H1 (cell line): ENCODE results near the gene NKX6-1. TPM values are rescaled to one million over a fixed set of nuclear protein-coding genes. Genes with fewer than 3 reads are reported as not detected.
A peak's percentile ranks its signal among the peaks of the same experiment; 100 is the strongest.

Source experiments
- CTCF ChIA-PET: fragments of 300-600 bp; sonication (Branson Sonifier 250); formaldehyde crosslinking; loops from one replicate; lab custom pipeline; 2021; ENCODE audit not compliant: partially characterized antibody; lab: Charles Lee
- POLR2A ChIA-PET: fragments of 300-600 bp; sonication (Branson Sonifier 250); formaldehyde crosslinking; loops from one replicate; lab custom pipeline; 2021; ENCODE audit warnings: inconsistent platforms; ENCODE audit not compliant: partially characterized antibody; lab: Charles Lee
- DNase-seq, 2 experiments: peaks; one replicate each; pipeline versions ENCODE4 v3.0.0 to v3.0.0-alpha.2; 2010 to 2022; ENCODE audit warnings: low spot score in 2 of 2, low read depth in 1 of 2, mixed read lengths in 1 of 2
- FAIRE-seq: peaks from 2 replicates; lab custom pipeline; 2011; peaks lifted over from hg19 to GRCh38; lab: Jason Lieb, UNC
- H2AFZ ChIP-seq: 2 replicates; pipeline ENCODE4 v1.8.1; 2012; ENCODE audit warnings: low read length, inconsistent platforms
- H2AK5ac ChIP-seq: 2 replicates; pipeline ENCODE4 v1.6.1; 2013; ENCODE audit warnings: low read depth, low read length
- H2BK120ac ChIP-seq: replicated peaks from 2 replicates; pipeline ENCODE3; 2013; ENCODE audit warnings: low read depth, low read length, inconsistent platforms
- H2BK12ac ChIP-seq: 2 replicates; pipeline ENCODE4 v1.6.1; 2013; ENCODE audit warnings: low read depth, low read length
- H2BK15ac ChIP-seq: 2 replicates; pipeline ENCODE4 v1.6.1; 2013; ENCODE audit warnings: low read length
- H2BK20ac ChIP-seq: 2 replicates; pipeline ENCODE4 v1.6.1; 2013; ENCODE audit warnings: low read length
- H2BK5ac ChIP-seq: 2 replicates; pipeline ENCODE4 v1.6.1; 2013; ENCODE audit warnings: low read depth, low read length
- H3K14ac ChIP-seq: 2 replicates; pipeline ENCODE4 v1.6.1; 2013; ENCODE audit warnings: inconsistent platforms; ENCODE audit not compliant: insufficient read length
- H3K18ac ChIP-seq: 2 replicates; pipeline ENCODE4 v1.6.1; 2013; ENCODE audit warnings: low read length; ENCODE audit errors: extremely low read depth
- H3K23ac ChIP-seq: 2 replicates; pipeline ENCODE4 v1.6.1; 2013; ENCODE audit warnings: inconsistent platforms; ENCODE audit not compliant: insufficient read length
- H3K23me2 ChIP-seq: 2 replicates; pipeline ENCODE4 v1.6.1; 2013; ENCODE audit warnings: low read depth, low read length
- H3K27ac ChIP-seq: 2 replicates; pipeline ENCODE4 v1.6.1; 2011; ENCODE audit warnings: low read depth, low read length, inconsistent platforms
- H3K27me3 ChIP-seq, 4 experiments: replicated peaks in 1 of 4; 1 replicate in 1 of 4; 2 replicates in 3 of 4; pipeline versions ENCODE4 v1.6.1 to v1.8.1; 2011 to 2013; ENCODE audit warnings: low read length in 3 of 4, mild to moderate bottlenecking in 3 of 4, inconsistent platforms in 2 of 4, mixed read lengths in 2 of 4, moderate library complexity in 1 of 4; ENCODE audit not compliant: control insufficient read depth in 3 of 4, insufficient read depth in 3 of 4; ENCODE audit errors: extremely low read depth in 1 of 4
- H3K36me3 ChIP-seq, 4 experiments: 2 replicates each; pipeline versions ENCODE4 v1.6.1 to v1.8.1; 2011 to 2013; ENCODE audit warnings: mild to moderate bottlenecking in 4 of 4, low read length in 3 of 4, moderate library complexity in 2 of 4, control low read depth in 1 of 4, inconsistent platforms in 1 of 4; ENCODE audit not compliant: insufficient read depth in 4 of 4, control insufficient read depth in 2 of 4
- H3K4ac ChIP-seq: replicated peaks from 2 replicates; pipeline ENCODE3; 2013; ENCODE audit warnings: low read length, low read depth, mixed read lengths, inconsistent platforms; ENCODE audit not compliant: insufficient read length
- H3K4me1 ChIP-seq, 4 experiments: replicated peaks in 1 of 4; 1 replicate in 1 of 4; 2 replicates in 3 of 4; pipeline versions ENCODE4 v1.6.1 to v1.8.1; 2011 to 2013; ENCODE audit warnings: low read length in 3 of 4, inconsistent platforms in 2 of 4, mixed read lengths in 1 of 4; ENCODE audit not compliant: insufficient read depth in 4 of 4, control insufficient read depth in 3 of 4
- H3K4me2 ChIP-seq, 2 experiments: 2 replicates each; pipeline versions ENCODE4 v1.6.1 to v1.8.1; 2011 to 2013; ENCODE audit warnings: low read depth in 2 of 2, low read length in 2 of 2, control low read depth in 1 of 2, inconsistent platforms in 1 of 2, mild to moderate bottlenecking in 1 of 2; ENCODE audit not compliant: insufficient read depth in 1 of 2
- H3K4me3 ChIP-seq, 4 experiments: fragments of 200-600, 300-600 bp in 1 of 4; sonication (generic), shearing (Covaris generic), sonication (Bioruptor Twin) in 1 of 4; 2 replicates each; pipeline versions ENCODE4 v1.5.1 to v1.8.1; 2011 to 2016; ENCODE audit warnings: low read length in 4 of 4, low read depth in 3 of 4, control low read depth in 2 of 4, inconsistent platforms in 2 of 4, mild to moderate bottlenecking in 2 of 4, mixed read lengths in 1 of 4, moderate library complexity in 1 of 4; ENCODE audit not compliant: insufficient read depth in 2 of 4; ENCODE audit errors: extremely low read depth in 1 of 4
- H3K56ac ChIP-seq: replicated peaks from 2 replicates; pipeline ENCODE3; 2013; ENCODE audit warnings: low read depth, mild to moderate bottlenecking, mixed read lengths, low read length, inconsistent platforms; ENCODE audit not compliant: insufficient read length
- H3K79me1 ChIP-seq: 2 replicates; pipeline ENCODE4 v1.6.1; 2013; ENCODE audit warnings: low read depth, low read length, control low read depth
- H3K79me2 ChIP-seq, 2 experiments: 2 replicates each; pipeline versions ENCODE4 v1.6.1 to v1.8.1; 2012 to 2013; ENCODE audit warnings: low read length in 2 of 2, mild to moderate bottlenecking in 2 of 2, inconsistent platforms in 1 of 2; ENCODE audit not compliant: insufficient read depth in 2 of 2, control insufficient read depth in 1 of 2
- H3K9ac ChIP-seq, 4 experiments: replicated peaks in 1 of 4; 1 replicate in 1 of 4; 2 replicates in 3 of 4; pipeline versions ENCODE4 v1.6.1 to v1.8.1; 2011 to 2013; ENCODE audit warnings: low read depth in 3 of 4, low read length in 3 of 4, control low read depth in 2 of 4, mild to moderate bottlenecking in 2 of 4, moderate library complexity in 2 of 4, inconsistent platforms in 1 of 4; ENCODE audit errors: extremely low read depth in 1 of 4
- H3K9me3 ChIP-seq, 2 experiments: 2 replicates each; pipeline versions ENCODE4 v1.6.1 to v1.8.1; 2012 to 2013; ENCODE audit warnings: mild to moderate bottlenecking in 2 of 2, moderate library complexity in 2 of 2, control low read depth in 1 of 2, inconsistent platforms in 1 of 2, low read depth in 1 of 2, low read length in 1 of 2, mixed read lengths in 1 of 2; ENCODE audit not compliant: insufficient read depth in 2 of 2
- H4K20me1 ChIP-seq, 2 experiments: replicated peaks in 1 of 2; 2 replicates each; pipeline versions ENCODE3 to v1.8.1; 2011 to 2013; ENCODE audit warnings: inconsistent platforms in 2 of 2, low read length in 2 of 2, mild to moderate bottlenecking in 1 of 2; ENCODE audit not compliant: insufficient read depth in 2 of 2, control insufficient read depth in 1 of 2
- H4K5ac ChIP-seq: 2 replicates; pipeline ENCODE4 v1.6.1; 2013; ENCODE audit warnings: low read length, low read depth, mixed read lengths, inconsistent platforms; ENCODE audit not compliant: insufficient read length
- H4K8ac ChIP-seq: 2 replicates; pipeline ENCODE4 v1.8.0; 2013; ENCODE audit warnings: mild to moderate bottlenecking, moderate library complexity, low read length, inconsistent platforms; ENCODE audit not compliant: insufficient read depth; ENCODE audit errors: extremely low read depth
- H4K91ac ChIP-seq: replicated peaks from 2 replicates; pipeline ENCODE3; 2013; ENCODE audit warnings: low read length, mixed read lengths, inconsistent platforms; ENCODE audit not compliant: insufficient read length
- ATF2 ChIP-seq: IDR thresholded peaks from 2 replicates; pipeline ENCODE4 v1.6.1; 2012; ENCODE audit warnings: low read length, inconsistent platforms
- BRCA1 ChIP-seq: IDR thresholded peaks from 2 replicates; pipeline ENCODE4 v1.6.1; 2012; ENCODE audit warnings: low read depth, low read length, improper control_type of control experiment
- GTF2F1 ChIP-seq: IDR thresholded peaks from 2 replicates; pipeline ENCODE4 v1.6.1; 2012; ENCODE audit warnings: low read depth, low read length, improper control_type of control experiment, borderline replicate concordance
- POLR2A ChIP-seq, 2 experiments: IDR thresholded peaks; 1 replicate in 1 of 2; 2 replicates in 1 of 2; pipeline ENCODE4 v1.6.1; 2011; ENCODE audit warnings: low read depth in 2 of 2, low read length in 2 of 2, mild to moderate bottlenecking in 2 of 2; ENCODE audit errors: control extremely low read depth in 1 of 2
- POLR2AphosphoS5 ChIP-seq: IDR thresholded peaks from 2 replicates; pipeline ENCODE4 v1.6.1; 2011; ENCODE audit warnings: low read depth, low read length
- POU5F1 ChIP-seq: IDR thresholded peaks from 2 replicates; pipeline ENCODE4 v1.6.1; 2011; ENCODE audit warnings: low read depth, mild to moderate bottlenecking, low read length, moderate library complexity
- SAP30 ChIP-seq: fragments of 300-600 bp; sonication (generic); IDR thresholded peaks from 2 replicates; pipeline ENCODE4 v1.7.1; 2012; ENCODE audit warnings: low read length, moderate library complexity, mild to moderate bottlenecking, inconsistent platforms; ENCODE audit not compliant: insufficient read depth, insufficient replicate concordance
- SUZ12 ChIP-seq: fragments of 200-600 bp; sonication (generic); IDR thresholded peaks from 2 replicates; pipeline ENCODE4 v1.6.1; 2012; ENCODE audit warnings: mild to moderate bottlenecking, inconsistent platforms, low read length, moderate library complexity, mixed read lengths
- TEAD4 ChIP-seq: IDR thresholded peaks from 2 replicates; pipeline ENCODE4 v1.6.1; 2012; ENCODE audit warnings: low read depth, low read length, inconsistent platforms, mixed read lengths
- WGBS, 2 experiments: shearing (Covaris generic) in 1 of 2; methylation state at CpG; one replicate each; pipeline versions ENCODE4 v1.1.6 to v1.1.7; 2013 to 2015; ENCODE audit warnings: low lambda C conversion rate in 2 of 2, mixed read lengths in 2 of 2, inconsistent platforms in 1 of 2, low coverage in 1 of 2, missing lambda C conversion rate in 1 of 2; ENCODE audit not compliant: insufficient replicate concordance in 2 of 2, insufficient coverage in 1 of 2, insufficient read length in 1 of 2; ENCODE audit errors: extremely low coverage in 1 of 2, missing lambda C conversion rate in 1 of 2; 5-methylcytosine and 5-hydroxymethylcytosine counted together
- polyA plus RNA-seq, 7 experiments: library from polyadenylated mRNA; depleted of rRNA in 3 of 7; stranded (reverse) in 5 of 7; unstranded in 2 of 7; fragments of >200 nt in 5 of 7; fragments of 200-250 nt in 2 of 7; gene quantifications; 1 replicate in 5 of 7; 2 replicates in 1 of 7; 4 replicates in 1 of 7; pipeline versions ENCODE4 v1.2.1 to v1.2.3, GENCODE V29; 2011 to 2013; ENCODE audit warnings: missing spikeins in 2 of 7, mixed read lengths in 2 of 7
- total RNA-seq: library from RNA; stranded (reverse); fragmentation: NEBNext Ultra II Directional; extraction: Animal tissue kit (Norgen Biotek cat#: 25700); gene quantifications from 2 replicates; pipeline ENCODE4 v1.2.1, GENCODE V29; 2021

Gene NKX6-1
- total and polyA plus RNA-seq, 2 of the 8 experiments (the other 6 are each of a cell fraction or from before 2014, with no cell fraction given) = 0.03 to 0.45 TPM

- no peak overlapping the region for H3K27ac ChIP-seq
- H3K36me3 ChIP-seq = peaks cover 0 to 11% (median 0%) of the 10 kb centered on the region in 4 experiments; a peak in 1 of 8 replicates
- no peak overlapping the region for H3K4ac ChIP-seq
- H2AK5ac ChIP-seq = 0 out of 2 replicates have a peak overlapping the region, but pooled peaks have one; percentile 65
- peak overlapping the region; percentile 24 to 81; a peak in 2 of 4 replicates for H3K4me2 ChIP-seq
- H4K20me1 ChIP-seq = peaks cover 11 to 22% of the 10 kb centered on the region in 2 experiments
- peak overlapping the region; percentile 97; the same call in 1 of the 2 replicates for H2BK12ac ChIP-seq
- no peak overlapping the region for H2BK15ac ChIP-seq
- no peak overlapping the region for H3K56ac ChIP-seq
- H3K14ac ChIP-seq = no peak overlapping the region
- H3K23ac ChIP-seq = no peak overlapping the region
- no peaks in the 10 kb centered on the region for H3K79me1 ChIP-seq
- H3K23me2 ChIP-seq = peaks cover 30% of the 10 kb centered on the region; the same call in 1 of the 2 replicates
- H4K8ac ChIP-seq = no peak overlapping the region
- DNase-seq (no peak), FAIRE-seq (no peak)
- CTCF ChIA-PET = interaction anchor here (0.6 to 5.6 kb wide), 6 partner anchors 9 to 256 kb away, joined by 3 to 83 read pairs (median 4); no protein-coding TSS in a partner anchor
- H2AFZ ChIP-seq = no peak overlapping the region
- no peak overlapping the region for H3K9ac ChIP-seq
- H2BK5ac ChIP-seq = no peak overlapping the region
- H4K91ac ChIP-seq = peak overlapping the region; percentile 58
- H3K27me3 ChIP-seq = peaks cover 69 to 84% (median 79%) of the 10 kb centered on the region in 4 experiments
- H3K4me1 ChIP-seq = peaks cover 4 to 47% (median 28%) of the 10 kb centered on the region in 4 experiments
- POLR2A ChIA-PET = interaction anchor here (1.0 to 1.7 kb wide), 3 partner anchors 11 to 19 kb away, joined by 3 to 5 read pairs (median 3); no protein-coding TSS in a partner anchor
- no peaks in the 10 kb centered on the region for H3K9me3 ChIP-seq
- no peak overlapping the region for H2BK20ac ChIP-seq
- 0 out of 8 replicates have a peak overlapping the region, but pooled peaks of 1 of the 4 experiments have one; percentile 65 for H3K4me3 ChIP-seq
- no peak overlapping the region for H2BK120ac ChIP-seq
- H3K18ac ChIP-seq = no peak overlapping the region
- WGBS, 2 experiments = 18% methylated on average over 22 of the region's 22 CpGs; no CpG with 5 or more reads in 1 of the 2 experiments
- no peak overlapping the region for H4K5ac ChIP-seq
- H3K79me2 ChIP-seq = no peaks in the 10 kb centered on the region
- TF ChIP-seq SAP30 = no peak
- no peak for TF ChIP-seq ATF2
- TF ChIP-seq POLR2AphosphoS5 = no peak
- peak; percentile 82; the same call in 1 of the 2 replicates for TF ChIP-seq SUZ12
- TF ChIP-seq BRCA1 = no peak
- no peak for TF ChIP-seq POLR2A (IDR thresholded peaks at IDR 0.05; ENCODE audit: control extremely low read depth in 1 of 2, low read depth in 2 of 2, low read length in 2 of 2)
- no peak for TF ChIP-seq GTF2F1
- TF ChIP-seq POU5F1 = no peak
- no peak for TF ChIP-seq TEAD4
These were observed 1.5 kb upstream of the NKX6-1 start for GRCh38 chr4:84500386-84501201.
